Glutamatergic neuron (in vitro differentiated cells): ENCODE data around the gene ATF7. TPM values are rescaled to one million over a fixed set of nuclear protein-coding genes. Genes with fewer than 3 reads are reported as not detected.

Source experiments
- DNase-seq: peaks from one replicate; pipeline ENCODE4 v3.0.0; 2022
- H3K27ac Mint-ChIP-seq: one replicate; pipeline ENCODE4 v1.8.0; 2020; ENCODE audit warnings: mild to moderate bottlenecking, mixed read lengths, inconsistent platforms; ENCODE audit not compliant: unreplicated experiment
- H3K27me3 Mint-ChIP-seq: one replicate; pipeline ENCODE4 v1.8.0; 2020; ENCODE audit warnings: mild to moderate bottlenecking, moderate library complexity, mixed read lengths, inconsistent platforms; ENCODE audit not compliant: unreplicated experiment
- H3K36me3 Mint-ChIP-seq: one replicate; pipeline ENCODE4 v1.8.0; 2020; ENCODE audit warnings: mild to moderate bottlenecking, mixed read lengths, inconsistent platforms; ENCODE audit not compliant: unreplicated experiment
- H3K4me1 Mint-ChIP-seq: one replicate; pipeline ENCODE4 v1.8.0; 2020; ENCODE audit warnings: mild to moderate bottlenecking, low read depth, mixed read lengths, inconsistent platforms; ENCODE audit not compliant: unreplicated experiment
- H3K4me3 Mint-ChIP-seq: one replicate; pipeline ENCODE4 v1.8.0; 2020; ENCODE audit warnings: mild to moderate bottlenecking, mixed read lengths, inconsistent platforms; ENCODE audit not compliant: unreplicated experiment
- H3K9me3 Mint-ChIP-seq: one replicate; pipeline ENCODE4 v1.8.0; 2020; ENCODE audit warnings: mild to moderate bottlenecking, moderate library complexity, mixed read lengths, inconsistent platforms; ENCODE audit not compliant: unreplicated experiment
- CTCF ChIP-seq: fragments of 200-600 bp; sonication (generic); IDR thresholded peaks from one replicate; pipeline ENCODE4 v1.5.0; 2021; ENCODE audit not compliant: partially characterized antibody, unreplicated experiment
- total RNA-seq: library from RNA; stranded (reverse); fragmentation: NEBNext Ultra II Directional; extraction: Animal tissue kit (Norgen Biotek cat#: 25700); gene quantifications from one replicate; pipeline ENCODE4 v1.2.1, GENCODE V29; 2021; ENCODE audit not compliant: unreplicated experiment

Gene ATF7
- total RNA-seq, 1 donor from 2014 or later = 36.0 TPM

DNA sequence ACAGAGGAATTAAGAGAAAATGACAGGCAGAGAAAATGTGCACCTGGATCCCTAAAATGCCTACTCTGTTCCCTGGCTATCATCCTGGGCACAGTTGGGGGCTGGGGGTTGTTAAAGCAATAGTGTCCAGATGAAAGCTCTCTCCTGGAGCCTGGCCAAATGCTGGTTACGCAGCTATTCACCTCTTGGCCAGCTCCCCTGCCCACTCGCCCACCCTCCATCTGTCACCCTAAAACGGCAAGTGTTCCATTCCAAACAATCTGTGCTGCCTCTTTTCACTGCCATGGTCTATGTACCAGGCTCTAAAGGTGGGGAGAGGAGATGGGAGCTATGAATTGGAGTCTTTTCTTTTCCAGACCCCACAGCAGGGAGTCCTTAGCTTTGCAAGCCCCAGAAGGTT, 94.2 kb downstream of the ATF7 start:
- Mint-ChIP-seq H3K4me3 (no peak overlapping the region), H3K27me3 (peaks cover 2% of the 10 kb centered on the region), H3K9me3 (no peaks in the 10 kb centered on the region), H3K36me3 (peaks cover 9% of the 10 kb centered on the region), H3K27ac (peak overlapping the region; percentile 33), H3K4me1 (no peaks in the 10 kb centered on the region)
- TF ChIP-seq CTCF = no peak
- no peak for DNase-seq

- Mint-ChIP-seq H3K4me1 (no peaks in the 10 kb centered on the region), H3K4me3 (no peak overlapping the region), H3K27me3 (peaks cover 2% of the 10 kb centered on the region), H3K36me3 (peaks cover 9% of the 10 kb centered on the region), H3K27ac (no peak overlapping the region), H3K9me3 (no peaks in the 10 kb centered on the region)
- no peak for TF ChIP-seq CTCF
- no peak for DNase-seq
Measured at GRCh38 chr12:53530920-53531319, 95.3 kb downstream of the ATF7 start.

DNA sequence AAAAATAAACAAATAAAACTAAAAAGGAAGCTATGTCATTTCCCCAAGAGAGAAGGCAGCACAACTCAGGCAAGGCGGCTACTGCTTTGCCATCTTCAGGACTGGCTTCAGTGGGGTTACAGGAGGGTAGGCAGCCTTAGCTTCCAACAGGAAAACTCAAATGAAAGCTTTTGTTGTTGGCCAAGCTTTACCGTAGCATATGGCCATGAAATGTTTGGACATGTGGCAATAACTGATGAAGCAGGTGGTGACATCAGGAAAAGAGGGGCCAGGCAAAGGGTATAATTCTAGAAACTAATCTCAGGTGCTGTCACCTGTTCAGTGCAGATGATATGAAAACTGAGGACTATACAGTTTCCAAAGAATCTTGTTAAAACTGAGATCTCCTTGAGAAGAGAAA, 96.1 kb downstream of the ATF7 start:
- TF ChIP-seq CTCF = no peak
- H3K4me3 Mint-ChIP-seq = no peak overlapping the region
- peaks cover 9% of the 10 kb centered on the region for H3K36me3 Mint-ChIP-seq
- no peak overlapping the region for H3K27ac Mint-ChIP-seq
- DNase-seq = no peak
- peaks cover 2% of the 10 kb centered on the region for H3K27me3 Mint-ChIP-seq
- no peaks in the 10 kb centered on the region for H3K9me3 Mint-ChIP-seq
- H3K4me1 Mint-ChIP-seq = no peaks in the 10 kb centered on the region

- DNase-seq = no peak
- Mint-ChIP-seq H3K4me3 (no peak overlapping the region), H3K36me3 (peaks cover 5% of the 10 kb centered on the region), H3K27me3 (peaks cover 7% of the 10 kb centered on the region), H3K27ac (no peak overlapping the region), H3K4me1 (no peaks in the 10 kb centered on the region), H3K9me3 (peaks cover 2% of the 10 kb centered on the region)
- no peak for TF ChIP-seq CTCF
Measured at GRCh38 chr12:53524476-53524875, 101.7 kb downstream of the ATF7 start.

DNA sequence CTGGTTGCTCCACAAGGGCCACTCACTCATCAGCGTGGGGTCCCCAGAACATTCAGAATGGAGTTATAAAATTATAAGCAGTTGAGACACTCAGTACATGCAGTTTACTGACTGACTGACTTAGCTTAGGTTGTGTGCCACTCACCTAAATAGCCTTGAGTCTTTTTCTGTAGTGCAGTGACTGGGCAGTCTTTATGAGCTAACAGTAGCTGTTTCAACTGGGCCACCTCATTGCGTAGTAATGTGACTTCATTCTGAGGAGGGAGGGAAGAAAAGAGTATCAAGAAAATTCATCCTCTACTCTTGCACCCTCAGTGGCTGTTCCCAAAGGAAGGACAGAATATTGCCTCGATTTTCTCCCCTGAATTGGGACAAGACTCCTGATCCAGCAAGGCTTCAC, 103.1 kb downstream of the ATF7 start:
- Mint-ChIP-seq H3K27ac (no peak overlapping the region), H3K4me3 (no peak overlapping the region), H3K9me3 (peaks cover 2% of the 10 kb centered on the region), H3K4me1 (no peaks in the 10 kb centered on the region), H3K27me3 (peaks cover 6% of the 10 kb centered on the region), H3K36me3 (peaks cover 5% of the 10 kb centered on the region)
- no peak for DNase-seq
- no peak for TF ChIP-seq CTCF
